HG02571 (cell line): Measurements from ENCODE around the gene TDRD1.

Experiments
- ATAC-seq: cut with Tn5 transposase; IDR thresholded peaks from one replicate; pipeline ENCODE4 v1.9.1; 2021; ENCODE audit warnings: mild to moderate bottlenecking, moderate library complexity; ENCODE audit not compliant: unreplicated experiment

The TDRD1 gene

GRCh38 chr10:114228156-114228555 lies 49.0 kb downstream of the TDRD1 start:
- no peak for ATAC-seq

DNA sequence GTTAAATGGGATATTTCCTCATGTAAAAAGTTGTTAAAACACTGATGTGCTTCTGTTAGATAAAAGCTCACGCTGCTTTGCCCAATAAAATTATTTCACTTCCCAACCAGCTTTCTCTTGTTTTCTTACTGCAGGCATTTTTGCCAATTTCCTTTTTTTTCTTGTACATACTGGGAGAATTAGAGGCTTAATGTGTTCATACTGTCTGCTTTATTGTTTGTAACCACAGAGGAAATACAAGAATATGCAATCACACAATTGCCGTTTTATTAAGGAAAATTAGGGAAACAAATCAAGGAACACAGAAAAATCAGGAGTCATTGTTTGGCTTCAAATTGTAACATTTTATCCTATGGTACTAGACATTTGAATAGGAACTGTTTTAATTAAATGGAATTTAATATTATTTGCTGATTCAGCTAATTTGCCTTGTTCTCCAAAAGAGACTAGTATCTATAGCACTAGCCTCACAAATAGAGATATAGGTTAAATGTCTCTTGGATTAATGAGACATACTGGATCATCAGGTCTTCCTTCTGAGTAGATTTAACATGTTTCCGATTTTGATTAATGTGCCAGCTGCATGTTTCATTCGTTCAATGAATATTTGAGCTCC lies 53.5 kb downstream of the TDRD1 start:
- no peak for ATAC-seq

- ATAC-seq: no peak
Observed at GRCh38 chr10:114233482-114233881, 54.3 kb downstream of the TDRD1 start.

DNA sequence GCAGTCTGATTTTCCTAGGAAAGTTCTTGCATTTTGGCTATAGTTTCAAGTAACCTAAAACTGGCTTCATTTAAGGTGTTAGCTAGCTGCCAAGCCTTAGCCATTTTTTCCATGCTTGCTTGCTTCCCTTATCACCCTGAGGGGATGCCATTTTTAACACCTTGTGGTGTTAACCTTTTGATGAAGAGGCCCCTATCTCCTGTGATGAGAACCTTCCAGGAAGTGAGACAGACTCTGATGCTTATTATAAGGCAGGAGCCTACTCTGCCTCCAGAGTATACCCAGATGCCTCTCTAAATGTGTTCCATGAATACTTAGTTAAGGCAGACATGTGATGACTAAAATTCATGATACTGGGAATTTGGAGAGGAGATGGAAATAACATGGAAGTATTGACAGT lies 55.0 kb downstream of the TDRD1 start:
- no peak for ATAC-seq

DNA sequence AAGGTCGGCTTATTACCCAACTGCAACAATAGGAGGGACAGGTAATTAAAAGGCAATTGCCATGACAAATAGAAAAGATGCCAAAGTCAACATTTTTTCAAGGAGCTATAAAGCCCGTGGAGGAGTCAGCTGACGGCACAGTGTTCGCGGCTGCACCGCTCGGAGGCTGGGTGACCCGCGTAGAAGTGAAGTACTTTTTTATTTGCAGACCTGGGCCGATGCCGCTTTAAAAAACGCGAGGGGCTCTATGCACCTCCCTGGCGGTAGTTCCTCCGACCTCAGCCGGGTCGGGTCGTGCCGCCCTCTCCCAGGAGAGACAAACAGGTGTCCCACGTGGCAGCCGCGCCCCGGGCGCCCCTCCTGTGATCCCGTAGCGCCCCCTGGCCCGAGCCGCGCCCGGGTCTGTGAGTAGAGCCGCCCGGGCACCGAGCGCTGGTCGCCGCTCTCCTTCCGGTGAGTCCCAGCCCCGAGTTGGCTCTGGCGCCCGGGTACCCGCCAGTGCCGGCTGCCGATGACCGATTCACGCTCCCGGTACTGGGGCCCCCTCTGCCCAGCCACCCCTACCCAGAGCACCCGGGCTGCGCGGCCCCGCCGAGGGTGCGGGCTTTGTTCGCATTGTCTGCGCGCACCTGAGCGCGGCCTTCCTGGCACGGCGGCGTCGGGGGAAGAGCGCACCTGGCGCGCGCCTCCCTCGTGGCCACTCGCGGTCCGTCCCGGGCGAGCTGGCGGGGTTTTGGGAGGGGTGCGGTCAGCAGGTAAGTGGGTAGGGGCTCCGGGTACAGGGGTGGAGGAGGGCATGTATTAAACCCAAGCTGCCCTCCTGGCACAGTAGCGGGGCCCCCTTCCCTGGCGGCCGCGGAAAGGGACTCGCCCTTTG lies 60.2 kb downstream of the TDRD1 start, which contains the start of gene VWA2:
VWA2 (plus strand) TSS at position 138 of the 877 bp plus-strand sequence. CDS start 9,460 bp downstream, outside the sequence.
- no peak for ATAC-seq

GRCh38 chr10:114239994-114240345 lies 60.8 kb downstream of the TDRD1 start:
- no peak for ATAC-seq

GRCh38 chr10:114242235-114242634 lies 63.1 kb downstream of the TDRD1 start:
- ATAC-seq: no peak

GRCh38 chr10:114243661-114244060 lies 64.5 kb downstream of the TDRD1 start:
- ATAC-seq: no peak

- no peak for ATAC-seq
Observed at GRCh38 chr10:114244126-114244525, 65.0 kb downstream of the TDRD1 start.

GRCh38 chr10:114245121-114245791 lies 66.1 kb downstream of the TDRD1 start:
- ATAC-seq: no peak

DNA sequence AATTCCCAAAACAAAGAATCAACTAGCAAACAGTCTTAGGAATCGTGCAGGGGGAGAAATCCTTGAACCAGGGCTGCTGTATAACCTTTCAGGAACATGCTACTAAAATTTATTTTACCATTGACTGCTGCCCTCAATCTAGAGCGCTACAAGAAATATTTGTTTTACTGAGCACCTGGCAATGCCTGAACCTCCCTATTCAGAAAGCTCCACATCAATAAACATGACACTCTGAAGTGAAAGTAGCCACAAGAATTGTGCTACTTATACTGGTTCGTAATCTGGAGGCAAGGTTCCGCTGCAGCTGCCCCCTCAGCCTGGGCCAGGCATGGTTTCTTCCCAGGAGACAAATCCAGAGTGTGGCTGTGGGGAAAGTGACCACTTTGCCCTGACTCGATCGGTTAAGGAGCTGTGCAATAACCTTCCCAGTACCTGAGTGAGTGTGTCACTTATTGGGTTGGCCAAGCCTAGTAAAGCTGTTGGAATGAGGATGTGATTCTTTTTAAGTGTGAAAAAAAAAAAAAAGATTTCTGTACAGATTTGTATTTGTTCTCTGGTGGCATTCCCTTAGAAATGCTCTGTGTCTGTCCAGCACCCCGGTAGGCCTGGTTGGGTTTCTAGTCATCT lies 67.6 kb downstream of the TDRD1 start:
- no peak for ATAC-seq

DNA sequence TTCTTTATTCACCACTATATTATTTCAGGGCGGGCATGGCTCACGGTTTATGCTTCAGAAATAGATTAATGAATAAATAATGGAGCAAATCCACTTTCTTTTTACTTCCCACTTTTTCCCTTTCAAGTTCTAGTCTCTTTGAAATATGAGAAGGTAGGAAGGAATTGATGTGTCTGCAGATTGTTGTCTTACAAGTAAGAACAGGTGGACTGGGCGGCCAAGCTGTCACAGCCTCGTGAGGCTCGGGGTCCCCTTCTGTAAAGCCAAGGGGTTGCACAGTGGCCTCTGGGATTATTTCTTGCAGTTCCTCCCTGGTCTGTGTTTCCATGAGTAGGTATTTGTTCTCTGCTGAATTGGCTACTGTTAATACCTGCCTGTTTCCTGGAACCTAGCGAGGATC lies 71.1 kb downstream of the TDRD1 start:
- no peak for ATAC-seq

GRCh38 chr10:114250716-114251115 lies 71.6 kb downstream of the TDRD1 start:
- no peak for ATAC-seq

DNA sequence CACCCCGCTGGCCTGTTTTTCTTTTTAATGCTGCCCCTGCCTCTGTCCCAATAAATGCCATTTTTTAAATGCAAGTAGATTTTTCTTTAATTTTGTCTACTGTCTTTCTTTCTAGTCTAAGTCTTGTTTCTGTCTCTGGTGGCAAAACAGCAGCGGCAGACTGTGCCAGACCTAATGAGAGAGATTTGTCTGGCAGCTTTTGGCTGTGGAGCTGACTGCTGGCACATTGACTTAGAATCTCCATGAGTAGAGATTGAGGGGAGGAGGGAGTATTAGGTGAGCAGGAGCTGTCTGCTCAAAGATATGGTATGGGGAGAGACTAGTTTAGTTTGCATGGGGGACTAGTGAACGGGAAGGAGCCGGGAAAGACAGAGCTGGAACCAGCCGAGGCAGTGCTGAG lies 72.9 kb downstream of the TDRD1 start:
- ATAC-seq: no peak

- ATAC-seq: no peak
Observed at GRCh38 chr10:114252883-114253282, 73.7 kb downstream of the TDRD1 start.

DNA sequence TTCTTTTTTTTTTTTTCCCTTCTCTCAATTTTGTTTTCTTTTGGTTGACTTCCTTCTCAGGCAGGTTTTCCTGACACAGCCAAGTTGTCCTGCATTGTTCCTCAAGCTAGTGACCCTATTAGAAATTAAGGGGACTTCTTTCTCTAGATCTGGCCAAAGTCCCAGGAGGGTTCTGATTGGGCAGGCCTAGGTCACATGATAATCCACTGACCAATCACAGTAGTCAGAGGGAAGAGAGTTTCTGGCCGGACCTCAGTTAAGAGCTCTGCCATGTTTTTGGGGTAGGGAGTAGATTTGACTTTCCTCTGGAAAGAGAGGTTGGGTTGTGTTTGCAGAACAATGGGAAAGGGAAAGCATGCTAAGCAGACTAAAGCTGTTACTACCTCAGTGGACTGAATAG lies 76.1 kb downstream of the TDRD1 start:
- ATAC-seq: no peak

DNA sequence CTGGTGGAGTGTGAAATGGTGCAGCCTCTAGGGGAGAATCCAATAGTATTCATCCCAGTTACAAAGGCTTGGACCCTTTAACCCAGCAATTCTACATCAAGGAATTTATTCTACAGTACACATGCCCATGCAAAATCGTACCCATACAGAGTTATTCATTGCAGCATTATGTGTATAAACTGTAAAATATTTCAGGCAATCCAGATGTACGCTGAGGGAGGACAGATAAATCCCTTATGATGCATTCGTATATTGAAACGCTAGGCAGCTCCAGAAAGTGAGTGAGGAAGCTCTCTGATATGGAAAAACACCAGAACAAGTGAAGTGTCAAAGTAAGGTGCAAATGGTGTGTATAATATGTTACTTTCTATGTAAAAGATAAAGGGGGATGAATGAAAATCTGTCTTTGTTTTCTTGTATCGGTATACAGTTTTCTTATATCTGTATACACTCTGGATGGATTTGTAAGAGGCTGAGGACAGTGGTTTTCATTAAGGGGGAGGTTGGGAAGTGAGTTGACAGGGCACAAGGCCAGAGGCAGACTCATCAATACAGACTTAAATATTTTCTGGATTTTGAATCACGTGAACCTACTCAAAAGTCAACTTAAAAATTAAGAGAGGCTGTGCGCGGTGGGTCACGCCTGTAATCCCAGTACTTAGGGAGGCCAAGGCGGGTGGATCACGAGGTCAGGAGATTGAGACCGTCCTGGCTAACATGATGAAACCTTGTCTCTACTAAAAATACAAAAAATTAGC lies 77.0 kb downstream of the TDRD1 start:
- no peak for ATAC-seq

GRCh38 chr10:114256822-114257221 lies 77.7 kb downstream of the TDRD1 start:
- ATAC-seq: no peak

GRCh38 chr10:114257498-114257897 lies 78.3 kb downstream of the TDRD1 start:
- ATAC-seq: no peak

GRCh38 chr10:114258274-114258840 lies 79.2 kb downstream of the TDRD1 start:
- no peak for ATAC-seq
